ENCODE data around the gene HDAC4.

The HDAC4 gene

GRCh38 chr2:239396881-239397681 lies 3.7 kb downstream of the HDAC4 start:
- no peak for TF ChIP-seq CTCF (IDR thresholded peaks at IDR 0.05)
- DNase-seq (ENCODE audit: low spot score): peak; percentile 71
- H3K4me3 ChIP-seq: no peak overlapping the region
- no peak overlapping the region for H3K27ac ChIP-seq

GRCh38 chr2:239395524-239395923 lies 5.3 kb downstream of the HDAC4 start:
- no peak for DNase-seq (ENCODE audit: low spot score)
- H3K27ac ChIP-seq: no peak overlapping the region
- H3K4me3 ChIP-seq: no peak overlapping the region
- TF ChIP-seq CTCF (IDR thresholded peaks at IDR 0.05): no peak

DNA sequence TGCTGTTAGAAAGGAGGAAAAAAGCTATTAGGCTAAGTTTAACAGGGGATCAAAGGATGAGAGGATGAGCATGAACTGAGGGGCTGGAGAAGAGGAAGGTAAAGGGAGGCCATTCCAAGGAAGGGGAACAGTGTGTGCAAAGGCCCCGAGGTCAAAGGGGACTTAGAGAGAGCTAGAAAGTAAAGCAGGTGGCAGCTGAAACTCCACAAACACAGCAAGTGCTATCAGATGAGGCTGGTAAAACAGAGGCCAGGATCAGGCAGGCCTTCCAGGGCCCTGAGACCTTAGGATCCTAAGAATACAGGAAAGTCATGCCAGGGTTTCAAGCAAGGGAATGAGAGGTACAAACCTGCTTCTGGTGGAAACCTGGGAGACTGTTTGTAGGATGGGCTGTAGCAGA lies 5.8 kb downstream of the HDAC4 start:
- TF ChIP-seq CTCF (IDR thresholded peaks at IDR 0.05): no peak
- Histone ChIP-seq H3K27ac (no peak overlapping the region), H3K4me3 (no peak overlapping the region)
- no peak for DNase-seq (ENCODE audit: low spot score)

GRCh38 chr2:239394346-239394945 lies 6.4 kb downstream of the HDAC4 start:
- no peak overlapping the region for H3K4me3 ChIP-seq
- H3K27ac ChIP-seq: no peak overlapping the region
- no peak for DNase-seq (ENCODE audit: low spot score)
- TF ChIP-seq CTCF (IDR thresholded peaks at IDR 0.05): no peak

- no peak overlapping the region for H3K27ac ChIP-seq
- H3K4me3 ChIP-seq: no peak overlapping the region
- no peak for DNase-seq (ENCODE audit: low spot score)
- no peak for TF ChIP-seq CTCF (IDR thresholded peaks at IDR 0.05)
Observed at GRCh38 chr2:239393941-239394340, 6.9 kb downstream of the HDAC4 start.

DNA sequence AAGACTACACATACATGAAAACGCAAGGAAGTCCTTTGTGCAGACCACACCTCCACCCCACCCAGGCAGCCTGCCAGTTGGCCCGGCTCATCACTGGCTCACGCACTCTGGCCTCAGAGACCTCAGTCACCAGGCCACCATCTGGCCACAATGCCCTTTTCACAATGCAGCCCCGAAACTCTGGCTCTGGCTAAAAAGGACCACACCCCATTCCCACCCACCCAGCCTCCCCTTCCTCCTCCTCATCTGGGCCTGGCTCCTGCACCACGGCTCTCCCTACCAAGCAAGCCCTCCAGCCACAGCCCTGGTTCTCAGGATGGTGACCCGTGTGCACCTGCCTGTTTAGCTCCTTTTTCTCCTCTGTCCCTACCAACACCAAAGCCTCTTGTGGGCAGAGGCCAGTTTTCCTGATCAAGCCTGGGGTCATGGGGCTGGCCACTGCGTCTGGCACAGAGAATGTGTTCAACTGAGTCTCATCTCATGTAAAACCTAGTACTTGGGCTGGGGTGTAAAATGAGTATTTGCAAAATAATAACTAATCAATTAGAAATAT lies 7.4 kb downstream of the HDAC4 start:
- no peak overlapping the region for H3K27ac ChIP-seq
- TF ChIP-seq CTCF (IDR thresholded peaks at IDR 0.05): no peak
- no peak for DNase-seq (ENCODE audit: low spot score)
- H3K4me3 ChIP-seq: no peak overlapping the region

Measured in coronary artery (tissue), 2 donors.